Measurements from ENCODE around the gene PIBF1. TPM values are rescaled to one million over a fixed set of nuclear protein-coding genes. Genes with fewer than 3 reads are reported as not detected.
A peak's percentile ranks its signal among the peaks of the same experiment; 100 is the strongest.

Gene PIBF1
- total and polyA plus RNA-seq, 10 of the 15 experiments (the other 5 are each of a cell fraction or from before 2014, with no cell fraction given), result 6.4 to 24.5 (median 11.1) TPM

DNA sequence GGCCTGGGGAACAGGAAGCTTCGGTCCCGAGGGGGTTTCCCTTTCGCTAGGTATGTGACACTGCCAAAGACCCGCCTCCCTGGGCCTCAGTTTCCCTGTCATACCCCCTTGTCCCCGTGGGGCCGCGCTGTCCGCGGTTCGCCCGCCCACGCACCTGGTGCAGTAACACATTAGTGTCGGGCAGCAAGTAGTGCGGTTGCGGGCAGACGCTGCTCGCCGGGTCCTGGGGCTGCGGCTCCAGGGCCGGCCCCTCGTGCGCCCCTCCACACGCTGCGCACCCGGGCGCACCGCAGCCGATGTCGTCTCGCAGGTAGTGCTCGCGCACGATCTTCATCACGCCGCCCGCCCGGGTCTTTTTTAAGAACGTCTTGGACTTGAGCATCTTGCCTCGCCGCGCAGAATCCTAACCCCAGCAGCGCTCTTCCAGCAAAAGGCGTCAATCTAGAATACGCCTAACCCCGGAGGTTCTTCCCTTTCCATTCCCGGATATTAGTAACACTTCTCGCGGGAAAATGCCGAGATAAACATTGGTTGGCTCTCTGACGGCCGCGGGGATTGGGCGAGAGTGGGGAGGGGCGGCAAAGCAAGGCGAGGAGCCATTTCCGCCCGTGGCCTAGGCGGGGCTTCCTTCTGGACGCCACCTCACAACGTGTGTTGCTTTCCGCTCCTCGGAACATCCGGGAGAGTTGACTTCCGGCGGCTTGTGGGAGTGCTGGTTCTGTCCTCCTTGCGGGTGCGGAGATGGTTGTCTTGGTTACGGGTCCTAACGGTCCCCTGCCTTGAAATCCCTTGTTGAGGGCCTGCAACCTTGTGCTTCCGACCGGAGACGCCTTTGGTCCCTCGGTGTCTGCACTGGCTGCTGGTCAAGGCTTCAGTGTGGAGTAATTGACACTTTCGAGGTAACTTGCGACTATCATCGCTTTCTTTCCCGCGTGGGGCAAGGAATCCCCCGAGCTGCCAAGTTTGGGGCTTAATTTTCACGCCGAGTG is at the start of gene PIBF1, which contains the start of gene DIS3 (continued):
- peak; percentile 28; the same call in 1 of the 2 replicates for TF ChIP-seq YY1 (IDR thresholded peaks at IDR 0.05; ENCODE audit: low read depth, low read length)
- TF ChIP-seq, protein P1, sequence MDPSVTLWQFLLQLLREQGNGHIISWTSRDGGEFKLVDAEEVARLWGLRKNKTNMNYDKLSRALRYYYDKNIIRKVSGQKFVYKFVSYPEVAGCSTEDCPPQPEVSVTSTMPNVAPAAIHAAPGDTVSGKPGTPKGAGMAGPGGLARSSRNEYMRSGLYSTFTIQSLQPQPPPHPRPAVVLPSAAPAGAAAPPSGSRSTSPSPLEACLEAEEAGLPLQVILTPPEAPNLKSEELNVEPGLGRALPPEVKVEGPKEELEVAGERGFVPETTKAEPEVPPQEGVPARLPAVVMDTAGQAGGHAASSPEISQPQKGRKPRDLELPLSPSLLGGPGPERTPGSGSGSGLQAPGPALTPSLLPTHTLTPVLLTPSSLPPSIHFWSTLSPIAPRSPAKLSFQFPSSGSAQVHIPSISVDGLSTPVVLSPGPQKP (IDR thresholded peaks at IDR 0.05; ENCODE audit: low read depth, low read length), result peak; percentile 80; the same call in 1 of the 2 replicates
- TF ChIP-seq IKZF2 (IDR thresholded peaks at IDR 0.05), result peak; percentile 41 to 72; a peak in 3 of 4 replicates
- TF ChIP-seq RBBP5 (conservative IDR thresholded peaks at IDR 0.05), result no peak
- no peak for TF ChIP-seq ZSCAN29 (IDR thresholded peaks at IDR 0.05)
- TF ChIP-seq, protein P2, sequence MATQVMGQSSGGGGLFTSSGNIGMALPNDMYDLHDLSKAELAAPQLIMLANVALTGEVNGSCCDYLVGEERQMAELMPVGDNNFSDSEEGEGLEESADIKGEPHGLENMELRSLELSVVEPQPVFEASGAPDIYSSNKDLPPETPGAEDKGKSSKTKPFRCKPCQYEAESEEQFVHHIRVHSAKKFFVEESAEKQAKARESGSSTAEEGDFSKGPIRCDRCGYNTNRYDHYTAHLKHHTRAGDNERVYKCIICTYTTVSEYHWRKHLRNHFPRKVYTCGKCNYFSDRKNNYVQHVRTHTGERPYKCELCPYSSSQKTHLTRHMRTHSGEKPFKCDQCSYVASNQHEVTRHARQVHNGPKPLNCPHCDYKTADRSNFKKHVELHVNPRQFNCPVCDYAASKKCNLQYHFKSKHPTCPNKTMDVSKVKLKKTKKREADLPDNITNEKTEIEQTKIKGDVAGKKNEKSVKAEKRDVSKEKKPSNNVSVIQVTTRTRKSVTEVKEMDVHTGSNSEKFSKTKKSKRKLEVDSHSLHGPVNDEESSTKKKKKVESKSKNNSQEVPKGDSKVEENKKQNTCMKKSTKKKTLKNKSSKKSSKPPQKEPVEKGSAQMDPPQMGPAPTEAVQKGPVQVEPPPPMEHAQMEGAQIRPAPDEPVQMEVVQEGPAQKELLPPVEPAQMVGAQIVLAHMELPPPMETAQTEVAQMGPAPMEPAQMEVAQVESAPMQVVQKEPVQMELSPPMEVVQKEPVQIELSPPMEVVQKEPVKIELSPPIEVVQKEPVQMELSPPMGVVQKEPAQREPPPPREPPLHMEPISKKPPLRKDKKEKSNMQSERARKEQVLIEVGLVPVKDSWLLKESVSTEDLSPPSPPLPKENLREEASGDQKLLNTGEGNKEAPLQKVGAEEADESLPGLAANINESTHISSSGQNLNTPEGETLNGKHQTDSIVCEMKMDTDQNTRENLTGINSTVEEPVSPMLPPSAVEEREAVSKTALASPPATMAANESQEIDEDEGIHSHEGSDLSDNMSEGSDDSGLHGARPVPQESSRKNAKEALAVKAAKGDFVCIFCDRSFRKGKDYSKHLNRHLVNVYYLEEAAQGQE (IDR thresholded peaks at IDR 0.05; ENCODE audit: low read depth, low read length), result no peak
- TF ChIP-seq ZBTB4 (CRISPR knock-in tag; IDR thresholded peaks at IDR 0.05), result no peak
- peak; percentile 96 for TF ChIP-seq PML (IDR thresholded peaks at IDR 0.05; ENCODE audit: low read length)
- TF ChIP-seq ZZZ3 (IDR thresholded peaks at IDR 0.05; ENCODE audit: control insufficient read depth, insufficient read length, low read depth), result no peak
- TF ChIP-seq, protein P3, sequence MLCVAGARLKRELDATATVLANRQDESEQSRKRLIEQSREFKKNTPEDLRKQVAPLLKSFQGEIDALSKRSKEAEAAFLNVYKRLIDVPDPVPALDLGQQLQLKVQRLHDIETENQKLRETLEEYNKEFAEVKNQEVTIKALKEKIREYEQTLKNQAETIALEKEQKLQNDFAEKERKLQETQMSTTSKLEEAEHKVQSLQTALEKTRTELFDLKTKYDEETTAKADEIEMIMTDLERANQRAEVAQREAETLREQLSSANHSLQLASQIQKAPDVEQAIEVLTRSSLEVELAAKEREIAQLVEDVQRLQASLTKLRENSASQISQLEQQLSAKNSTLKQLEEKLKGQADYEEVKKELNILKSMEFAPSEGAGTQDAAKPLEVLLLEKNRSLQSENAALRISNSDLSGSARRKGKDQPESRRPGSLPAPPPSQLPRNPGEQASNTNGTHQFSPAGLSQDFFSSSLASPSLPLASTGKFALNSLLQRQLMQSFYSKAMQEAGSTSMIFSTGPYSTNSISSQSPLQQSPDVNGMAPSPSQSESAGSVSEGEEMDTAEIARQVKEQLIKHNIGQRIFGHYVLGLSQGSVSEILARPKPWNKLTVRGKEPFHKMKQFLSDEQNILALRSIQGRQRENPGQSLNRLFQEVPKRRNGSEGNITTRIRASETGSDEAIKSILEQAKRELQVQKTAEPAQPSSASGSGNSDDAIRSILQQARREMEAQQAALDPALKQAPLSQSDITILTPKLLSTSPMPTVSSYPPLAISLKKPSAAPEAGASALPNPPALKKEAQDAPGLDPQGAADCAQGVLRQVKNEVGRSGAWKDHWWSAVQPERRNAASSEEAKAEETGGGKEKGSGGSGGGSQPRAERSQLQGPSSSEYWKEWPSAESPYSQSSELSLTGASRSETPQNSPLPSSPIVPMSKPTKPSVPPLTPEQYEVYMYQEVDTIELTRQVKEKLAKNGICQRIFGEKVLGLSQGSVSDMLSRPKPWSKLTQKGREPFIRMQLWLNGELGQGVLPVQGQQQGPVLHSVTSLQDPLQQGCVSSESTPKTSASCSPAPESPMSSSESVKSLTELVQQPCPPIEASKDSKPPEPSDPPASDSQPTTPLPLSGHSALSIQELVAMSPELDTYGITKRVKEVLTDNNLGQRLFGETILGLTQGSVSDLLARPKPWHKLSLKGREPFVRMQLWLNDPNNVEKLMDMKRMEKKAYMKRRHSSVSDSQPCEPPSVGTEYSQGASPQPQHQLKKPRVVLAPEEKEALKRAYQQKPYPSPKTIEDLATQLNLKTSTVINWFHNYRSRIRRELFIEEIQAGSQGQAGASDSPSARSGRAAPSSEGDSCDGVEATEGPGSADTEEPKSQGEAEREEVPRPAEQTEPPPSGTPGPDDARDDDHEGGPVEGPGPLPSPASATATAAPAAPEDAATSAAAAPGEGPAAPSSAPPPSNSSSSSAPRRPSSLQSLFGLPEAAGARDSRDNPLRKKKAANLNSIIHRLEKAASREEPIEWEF (IDR thresholded peaks at IDR 0.05; ENCODE audit: insufficient replicate concordance, low read depth, low read length), result no peak

Measured in GM12878 (cell line).